ENCODE measurements around the gene TGFBR2. TPM values are rescaled to one million over a fixed set of nuclear protein-coding genes. Genes with fewer than 3 reads are reported as not detected.

TGFBR2 gene
- total and polyA plus RNA-seq, 2 of the 13 experiments (the other 11 are each of a cell fraction or from before 2014, with no cell fraction given) = 82.2 to 187 TPM

- TF ChIP-seq ZNF569 (CRISPR knock-in tag; IDR thresholded peaks at IDR 0.05; ENCODE audit: borderline replicate concordance) (no peak), ZNF414 (CRISPR knock-in tag; IDR thresholded peaks at IDR 0.05) (peak; percentile 84), ZNF816 (CRISPR knock-in tag; IDR thresholded peaks at IDR 0.05; ENCODE audit: borderline replicate concordance) (no peak), THAP11 (CRISPR knock-in tag; IDR thresholded peaks at IDR 0.05) (peak; percentile 75; the same call in 1 of the 2 replicates), GZF1 (CRISPR knock-in tag; IDR thresholded peaks at IDR 0.05) (no peak), ARNT2 (CRISPR knock-in tag; IDR thresholded peaks at IDR 0.05; ENCODE audit: low read depth) (no peak), AGO1 (IDR thresholded peaks at IDR 0.05; ENCODE audit: low read depth, low read length, poor library complexity, severe bottlenecking) (no peak), ATM (IDR thresholded peaks at IDR 0.05; ENCODE audit: borderline replicate concordance) (peak; percentile 53; the same call in 1 of the 2 replicates), HDAC6 (IDR thresholded peaks at IDR 0.05; ENCODE audit: low read depth, low read length) (no peak), ZNF207 (IDR thresholded peaks at IDR 0.05; ENCODE audit: borderline replicate concordance) (no peak), NFRKB (IDR thresholded peaks at IDR 0.05) (no peak), RXRA (CRISPR knock-in tag; IDR thresholded peaks at IDR 0.05) (peak; percentile 56; the same call in 1 of the 2 replicates), FOSL1 (CRISPR knock-in tag; IDR thresholded peaks at IDR 0.05; ENCODE audit: borderline replicate concordance) (peak; percentile 94), ZNF841 (CRISPR knock-in tag; IDR thresholded peaks at IDR 0.05; ENCODE audit: borderline replicate concordance) (no peak)
- TF ChIP-seq, protein P1, sequence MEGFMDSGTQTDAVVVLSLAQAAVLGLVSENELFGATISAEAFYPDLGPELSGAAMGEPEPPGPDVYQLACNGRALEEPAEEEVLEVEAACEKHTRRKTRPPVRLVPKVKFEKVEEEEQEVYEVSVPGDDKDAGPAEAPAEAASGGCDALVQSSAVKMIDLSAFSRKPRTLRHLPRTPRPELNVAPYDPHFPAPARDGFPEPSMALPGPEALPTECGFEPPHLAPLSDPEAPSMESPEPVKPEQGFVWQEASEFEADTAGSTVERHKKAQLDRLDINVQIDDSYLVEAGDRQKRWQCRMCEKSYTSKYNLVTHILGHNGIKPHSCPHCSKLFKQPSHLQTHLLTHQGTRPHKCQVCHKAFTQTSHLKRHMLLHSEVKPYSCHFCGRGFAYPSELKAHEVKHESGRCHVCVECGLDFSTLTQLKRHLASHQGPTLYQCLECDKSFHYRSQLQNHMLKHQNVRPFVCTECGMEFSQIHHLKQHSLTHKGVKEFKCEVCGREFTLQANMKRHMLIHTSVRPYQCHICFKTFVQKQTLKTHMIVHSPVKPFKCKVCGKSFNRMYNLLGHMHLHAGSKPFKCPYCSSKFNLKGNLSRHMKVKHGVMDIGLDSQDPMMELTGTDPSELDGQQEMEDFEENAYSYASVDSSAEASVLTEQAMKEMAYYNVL (CRISPR knock-in tag; IDR thresholded peaks at IDR 0.05; ENCODE audit: borderline replicate concordance) = peak; percentile 89; the same call in 1 of the 2 replicates
- TF ChIP-seq, protein P2, sequence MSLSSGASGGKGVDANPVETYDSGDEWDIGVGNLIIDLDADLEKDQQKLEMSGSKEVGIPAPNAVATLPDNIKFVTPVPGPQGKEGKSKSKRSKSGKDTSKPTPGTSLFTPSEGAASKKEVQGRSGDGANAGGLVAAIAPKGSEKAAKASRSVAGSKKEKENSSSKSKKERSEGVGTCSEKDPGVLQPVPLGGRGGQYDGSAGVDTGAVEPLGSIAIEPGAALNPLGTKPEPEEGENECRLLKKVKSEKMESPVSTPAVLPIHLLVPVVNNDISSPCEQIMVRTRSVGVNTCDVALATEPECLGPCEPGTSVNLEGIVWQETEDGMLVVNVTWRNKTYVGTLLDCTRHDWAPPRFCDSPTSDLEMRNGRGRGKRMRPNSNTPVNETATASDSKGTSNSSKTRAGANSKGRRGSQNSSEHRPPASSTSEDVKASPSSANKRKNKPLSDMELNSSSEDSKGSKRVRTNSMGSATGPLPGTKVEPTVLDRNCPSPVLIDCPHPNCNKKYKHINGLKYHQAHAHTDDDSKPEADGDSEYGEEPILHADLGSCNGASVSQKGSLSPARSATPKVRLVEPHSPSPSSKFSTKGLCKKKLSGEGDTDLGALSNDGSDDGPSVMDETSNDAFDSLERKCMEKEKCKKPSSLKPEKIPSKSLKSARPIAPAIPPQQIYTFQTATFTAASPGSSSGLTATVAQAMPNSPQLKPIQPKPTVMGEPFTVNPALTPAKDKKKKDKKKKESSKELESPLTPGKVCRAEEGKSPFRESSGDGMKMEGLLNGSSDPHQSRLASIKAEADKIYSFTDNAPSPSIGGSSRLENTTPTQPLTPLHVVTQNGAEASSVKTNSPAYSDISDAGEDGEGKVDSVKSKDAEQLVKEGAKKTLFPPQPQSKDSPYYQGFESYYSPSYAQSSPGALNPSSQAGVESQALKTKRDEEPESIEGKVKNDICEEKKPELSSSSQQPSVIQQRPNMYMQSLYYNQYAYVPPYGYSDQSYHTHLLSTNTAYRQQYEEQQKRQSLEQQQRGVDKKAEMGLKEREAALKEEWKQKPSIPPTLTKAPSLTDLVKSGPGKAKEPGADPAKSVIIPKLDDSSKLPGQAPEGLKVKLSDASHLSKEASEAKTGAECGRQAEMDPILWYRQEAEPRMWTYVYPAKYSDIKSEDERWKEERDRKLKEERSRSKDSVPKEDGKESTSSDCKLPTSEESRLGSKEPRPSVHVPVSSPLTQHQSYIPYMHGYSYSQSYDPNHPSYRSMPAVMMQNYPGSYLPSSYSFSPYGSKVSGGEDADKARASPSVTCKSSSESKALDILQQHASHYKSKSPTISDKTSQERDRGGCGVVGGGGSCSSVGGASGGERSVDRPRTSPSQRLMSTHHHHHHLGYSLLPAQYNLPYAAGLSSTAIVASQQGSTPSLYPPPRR (CRISPR knock-in tag; IDR thresholded peaks at IDR 0.05; ENCODE audit: borderline replicate concordance) = peak; percentile 93
- TF ChIP-seq, protein P3, sequence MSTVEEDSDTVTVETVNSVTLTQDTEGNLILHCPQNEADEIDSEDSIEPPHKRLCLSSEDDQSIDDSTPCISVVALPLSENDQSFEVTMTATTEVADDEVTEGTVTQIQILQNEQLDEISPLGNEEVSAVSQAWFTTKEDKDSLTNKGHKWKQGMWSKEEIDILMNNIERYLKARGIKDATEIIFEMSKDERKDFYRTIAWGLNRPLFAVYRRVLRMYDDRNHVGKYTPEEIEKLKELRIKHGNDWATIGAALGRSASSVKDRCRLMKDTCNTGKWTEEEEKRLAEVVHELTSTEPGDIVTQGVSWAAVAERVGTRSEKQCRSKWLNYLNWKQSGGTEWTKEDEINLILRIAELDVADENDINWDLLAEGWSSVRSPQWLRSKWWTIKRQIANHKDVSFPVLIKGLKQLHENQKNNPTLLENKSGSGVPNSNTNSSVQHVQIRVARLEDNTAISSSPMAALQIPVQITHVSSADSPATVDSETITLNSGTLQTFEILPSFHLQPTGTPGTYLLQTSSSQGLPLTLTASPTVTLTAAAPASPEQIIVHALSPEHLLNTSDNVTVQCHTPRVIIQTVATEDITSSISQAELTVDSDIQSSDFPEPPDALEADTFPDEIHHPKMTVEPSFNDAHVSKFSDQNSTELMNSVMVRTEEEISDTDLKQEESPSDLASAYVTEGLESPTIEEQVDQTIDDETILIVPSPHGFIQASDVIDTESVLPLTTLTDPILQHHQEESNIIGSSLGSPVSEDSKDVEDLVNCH (CRISPR knock-in tag; IDR thresholded peaks at IDR 0.05) = no peak
Measured at GRCh38 chr3:30597131-30597768, 9.2 kb upstream of the TGFBR2 start (continued).

Data from HepG2 (cell line).